ENCODE data around the gene CLMP.

GRCh38 chr11:123057661-123058305, 137.3 kb downstream of the CLMP start:
- TF ChIP-seq CTCF (optimal IDR thresholded peaks at IDR 0.05 in 1 of 3, IDR thresholded peaks at IDR 0.05 in 1 of 3, conservative IDR thresholded peaks at IDR 0.05 in 1 of 3; ENCODE audit: extremely low read depth in 1 of 3, insufficient read depth in 2 of 3, low read length in 3 of 3) (no peak), EZH2 (IDR thresholded peaks at IDR 0.05; ENCODE audit: low read length) (no peak)

Data from keratinocyte (primary cell).